Loucy (cell line): ENCODE data around the gene WNK4.

Experiments used
- CTCF ChIP-seq: fragments of 200-600 bp; sonication (generic); conservative IDR thresholded peaks from 2 replicates; pipeline ENCODE4 v1.5.1; 2014; ENCODE audit warnings: mild to moderate bottlenecking, antibody characterized with exemption, low read length
- EZH2phosphoT487 ChIP-seq: fragments of 200-600 bp; IDR thresholded peaks from 2 replicates; pipeline ENCODE4 v1.6.1; 2018; ENCODE audit warnings: antibody characterized with exemption, mild to moderate bottlenecking, moderate library complexity, borderline replicate concordance

- TF ChIP-seq CTCF: no peak
- TF ChIP-seq EZH2phosphoT487: no peak
Observed at GRCh38 chr17:42817866-42818265, 37.5 kb downstream of the WNK4 start.
